SU-DHL-6 (cell line): Measurements from ENCODE around the gene AGPAT3.

ENCODE experiments used
- H2AFZ ChIP-seq: fragments of 200-600 bp; sonication (generic); 2 replicates; pipeline ENCODE4 v1.6.1; 2014; ENCODE audit warnings: low read depth, mild to moderate bottlenecking, moderate library complexity, mixed read lengths, antibody characterized with exemption, low read length; ENCODE audit not compliant: severe bottlenecking
- H3F3A ChIP-seq: fragments of 200-600 bp; shearing (Covaris generic); 2 replicates; pipeline ENCODE4 v1.6.0; 2016; ENCODE audit warnings: antibody characterized with exemption, mild to moderate bottlenecking; ENCODE audit not compliant: insufficient read depth
- H3K27ac ChIP-seq: fragments of 200-600 bp; sonication (generic); 2 replicates; pipeline ENCODE4 v1.5.1; 2016; ENCODE audit warnings: low read depth, mild to moderate bottlenecking, low read length, moderate library complexity, mixed read lengths
- H3K27me3 ChIP-seq: fragments of 200-600 bp; sonication (generic), shearing (Covaris generic); 2 replicates; pipeline ENCODE4 v1.6.0; 2014; ENCODE audit warnings: mild to moderate bottlenecking, low read length
- H3K36me3 ChIP-seq: fragments of 200-600 bp; sonication (generic); 2 replicates; pipeline ENCODE4 v1.6.1; 2014; ENCODE audit warnings: mild to moderate bottlenecking, low read length, mixed read lengths
- H3K4me2 ChIP-seq: fragments of 300-600, 200-600 bp; shearing (Covaris generic), sonication (generic); 2 replicates; pipeline ENCODE4 v1.6.0; 2014; ENCODE audit warnings: low read length, low read depth, mild to moderate bottlenecking; ENCODE audit not compliant: poor library complexity, severe bottlenecking
- H3K4me3 ChIP-seq: fragments of 200-600 bp; sonication (generic); 2 replicates; pipeline ENCODE4 v1.5.1; 2014; ENCODE audit warnings: antibody characterized with exemption, low read length, mild to moderate bottlenecking, mixed read lengths; ENCODE audit not compliant: insufficient read depth, poor library complexity, severe bottlenecking
- H3K79me2 ChIP-seq: fragments of 200-600 bp; sonication (generic); 2 replicates; pipeline ENCODE4 v1.6.1; 2014; ENCODE audit warnings: mild to moderate bottlenecking, low read length, moderate library complexity; ENCODE audit not compliant: insufficient read depth
- H3K9ac ChIP-seq: fragments of 200-600 bp; sonication (generic); 2 replicates; pipeline ENCODE4 v1.7.0; 2014; ENCODE audit warnings: mild to moderate bottlenecking, low read length
- H3K9me2 ChIP-seq: fragments of 200-600 bp; sonication (generic); replicated peaks from 2 replicates; pipeline ENCODE4 v1.6.1; 2014; ENCODE audit warnings: low read length; ENCODE audit not compliant: insufficient read depth
- H3K9me3 ChIP-seq: fragments of 200-600 bp; sonication (generic); 2 replicates; pipeline ENCODE4 v1.6.1; 2014; ENCODE audit warnings: low read length, mixed read lengths; ENCODE audit not compliant: insufficient read depth
- H4K20me1 ChIP-seq: fragments of 200-600 bp; sonication (generic); 2 replicates; pipeline ENCODE4 v1.6.1; 2014; ENCODE audit warnings: low read depth, mild to moderate bottlenecking, antibody characterized with exemption, low read length, moderate library complexity, mixed read lengths
- EZH2phosphoT487 ChIP-seq: fragments of 200-600 bp; sonication (generic), shearing (Covaris generic); conservative IDR thresholded peaks from 2 replicates; pipeline ENCODE4 v1.6.1; 2018; ENCODE audit warnings: mild to moderate bottlenecking, antibody characterized with exemption, low read length, moderate library complexity, mixed read lengths
- TF ChIP-seq, protein P1 (sequence below): fragments of 200-600 bp; sonication (generic); IDR thresholded peaks from one replicate; pipeline ENCODE4 v1.5.1; 2017; ENCODE audit warnings: antibody characterized with exemption, mild to moderate bottlenecking, low read length, moderate library complexity; ENCODE audit not compliant: insufficient read depth, poor library complexity, severe bottlenecking

Gene AGPAT3

DNA sequence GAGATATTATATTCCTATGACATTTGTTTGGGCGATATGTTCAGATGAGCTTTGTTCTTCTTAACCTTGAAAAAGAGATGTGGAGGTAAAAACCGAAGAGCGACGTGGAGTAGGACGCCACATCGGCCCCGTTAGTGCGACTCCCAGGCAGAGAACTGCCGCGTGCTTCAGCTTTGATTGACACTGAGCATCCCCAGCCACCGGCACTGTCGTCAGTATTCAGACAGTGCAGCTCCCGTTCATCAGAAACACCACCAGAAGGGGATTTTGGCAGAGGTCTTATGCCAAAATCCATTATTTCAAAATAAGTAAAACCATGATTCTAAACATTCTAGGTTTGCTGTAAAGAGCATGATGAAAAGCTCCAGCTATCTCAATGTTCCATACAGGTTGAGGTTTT lies 66.5 kb downstream of the AGPAT3 start:
- no peaks in the 10 kb centered on the region for H3K9me3 ChIP-seq
- H3K9me2 ChIP-seq: no peaks in the 10 kb centered on the region
- H3K4me3 ChIP-seq: no peak overlapping the region
- no peak for TF ChIP-seq EZH2phosphoT487
- no peak overlapping the region for H3K27ac ChIP-seq
- H3K27me3 ChIP-seq: no peaks in the 10 kb centered on the region
- H3F3A ChIP-seq: no peaks in the 10 kb centered on the region
- H3K9ac ChIP-seq: no peak overlapping the region
- H2AFZ ChIP-seq: no peak overlapping the region
- no peaks in the 10 kb centered on the region for H3K79me2 ChIP-seq
- no peaks in the 10 kb centered on the region for H3K36me3 ChIP-seq
- no peaks in the 10 kb centered on the region for H4K20me1 ChIP-seq
- no peak overlapping the region for H3K4me2 ChIP-seq

DNA sequence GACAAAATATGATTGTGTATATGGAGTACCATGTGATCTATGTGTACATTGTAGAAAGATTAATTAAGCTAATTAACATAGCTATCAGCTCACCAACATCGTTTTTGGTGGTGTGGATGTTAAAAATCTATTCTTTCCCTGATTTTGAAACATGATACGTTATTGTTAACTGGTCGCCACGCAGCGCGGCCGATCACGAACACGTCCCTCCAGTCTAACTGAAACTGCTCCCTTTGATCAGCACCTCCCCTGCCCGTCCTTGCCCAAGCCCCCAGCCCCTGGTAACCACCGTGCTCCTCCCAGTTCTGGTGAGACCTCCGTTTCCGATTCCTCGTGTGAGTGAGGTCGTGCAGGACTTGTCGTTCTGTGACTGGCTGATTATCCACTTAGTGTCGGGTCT lies 67.0 kb downstream of the AGPAT3 start:
- TF ChIP-seq, protein P1, sequence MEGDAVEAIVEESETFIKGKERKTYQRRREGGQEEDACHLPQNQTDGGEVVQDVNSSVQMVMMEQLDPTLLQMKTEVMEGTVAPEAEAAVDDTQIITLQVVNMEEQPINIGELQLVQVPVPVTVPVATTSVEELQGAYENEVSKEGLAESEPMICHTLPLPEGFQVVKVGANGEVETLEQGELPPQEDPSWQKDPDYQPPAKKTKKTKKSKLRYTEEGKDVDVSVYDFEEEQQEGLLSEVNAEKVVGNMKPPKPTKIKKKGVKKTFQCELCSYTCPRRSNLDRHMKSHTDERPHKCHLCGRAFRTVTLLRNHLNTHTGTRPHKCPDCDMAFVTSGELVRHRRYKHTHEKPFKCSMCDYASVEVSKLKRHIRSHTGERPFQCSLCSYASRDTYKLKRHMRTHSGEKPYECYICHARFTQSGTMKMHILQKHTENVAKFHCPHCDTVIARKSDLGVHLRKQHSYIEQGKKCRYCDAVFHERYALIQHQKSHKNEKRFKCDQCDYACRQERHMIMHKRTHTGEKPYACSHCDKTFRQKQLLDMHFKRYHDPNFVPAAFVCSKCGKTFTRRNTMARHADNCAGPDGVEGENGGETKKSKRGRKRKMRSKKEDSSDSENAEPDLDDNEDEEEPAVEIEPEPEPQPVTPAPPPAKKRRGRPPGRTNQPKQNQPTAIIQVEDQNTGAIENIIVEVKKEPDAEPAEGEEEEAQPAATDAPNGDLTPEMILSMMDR: no peak
- TF ChIP-seq EZH2phosphoT487: no peak
- no peaks in the 10 kb centered on the region for H3K9me2 ChIP-seq
- H3K27me3 ChIP-seq: no peaks in the 10 kb centered on the region
- no peaks in the 10 kb centered on the region for H3K36me3 ChIP-seq
- no peak overlapping the region for H3K4me2 ChIP-seq
- no peak overlapping the region for H3K27ac ChIP-seq
- no peak overlapping the region for H2AFZ ChIP-seq
- H4K20me1 ChIP-seq: no peaks in the 10 kb centered on the region
- H3K9me3 ChIP-seq: no peaks in the 10 kb centered on the region
- no peaks in the 10 kb centered on the region for H3F3A ChIP-seq
- H3K4me3 ChIP-seq: no peak overlapping the region
- no peak overlapping the region for H3K9ac ChIP-seq
- H3K79me2 ChIP-seq: no peaks in the 10 kb centered on the region

DNA sequence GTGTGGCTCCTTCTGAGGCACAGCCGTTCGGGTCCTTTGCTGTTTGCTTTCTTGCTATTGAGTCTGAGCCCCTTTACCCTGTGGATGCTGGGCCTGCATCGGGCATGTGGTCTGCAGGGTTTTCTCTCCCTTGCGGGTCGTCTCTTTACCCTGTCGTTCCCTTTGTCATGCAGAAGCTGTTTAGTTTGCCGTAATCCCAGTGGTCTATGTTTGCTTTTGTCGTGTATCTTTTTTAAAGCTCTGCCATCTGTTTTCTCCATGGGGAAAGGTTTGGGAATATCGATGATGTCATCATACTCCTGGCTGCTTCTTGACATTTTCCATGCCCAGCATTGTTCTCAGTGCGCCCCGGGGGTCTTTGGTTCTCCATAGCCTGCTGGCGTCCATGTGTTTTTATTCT lies 68.2 kb downstream of the AGPAT3 start:
- H3K27me3 ChIP-seq: no peaks in the 10 kb centered on the region
- H3K27ac ChIP-seq: no peak overlapping the region
- H3K9me2 ChIP-seq: no peaks in the 10 kb centered on the region
- H3K4me2 ChIP-seq: no peak overlapping the region
- H2AFZ ChIP-seq: no peak overlapping the region
- no peak for TF ChIP-seq EZH2phosphoT487
- TF ChIP-seq, protein P1: no peak
- no peaks in the 10 kb centered on the region for H3K36me3 ChIP-seq
- H4K20me1 ChIP-seq: no peaks in the 10 kb centered on the region
- no peak overlapping the region for H3K4me3 ChIP-seq
- H3K9ac ChIP-seq: no peak overlapping the region
- no peaks in the 10 kb centered on the region for H3K79me2 ChIP-seq
- H3K9me3 ChIP-seq: no peaks in the 10 kb centered on the region
- no peaks in the 10 kb centered on the region for H3F3A ChIP-seq

DNA sequence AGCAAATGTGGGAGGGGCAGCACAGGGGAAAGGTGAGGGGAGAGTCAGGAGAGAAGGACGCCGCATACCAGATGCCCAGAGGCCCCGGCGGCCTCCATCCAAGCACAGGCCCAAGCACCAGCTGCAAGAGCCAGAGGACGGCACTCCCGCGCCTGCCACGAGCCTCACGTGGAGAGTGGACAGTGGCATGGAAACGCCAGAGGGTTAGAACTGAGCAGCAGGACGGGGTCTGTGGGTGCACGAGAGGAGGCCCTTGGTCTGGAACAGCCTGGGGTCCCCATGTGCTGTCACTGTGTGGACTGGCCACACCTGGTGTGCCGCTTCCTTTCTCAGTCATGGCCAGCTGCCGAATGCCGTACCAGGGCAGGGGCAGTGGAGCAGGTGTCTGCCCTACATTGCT lies 68.7 kb downstream of the AGPAT3 start:
- H3K4me3 ChIP-seq: no peak overlapping the region
- no peaks in the 10 kb centered on the region for H4K20me1 ChIP-seq
- no peaks in the 10 kb centered on the region for H3K27me3 ChIP-seq
- no peaks in the 10 kb centered on the region for H3F3A ChIP-seq
- no peak overlapping the region for H3K27ac ChIP-seq
- no peaks in the 10 kb centered on the region for H3K36me3 ChIP-seq
- no peaks in the 10 kb centered on the region for H3K9me3 ChIP-seq
- H3K9ac ChIP-seq: no peak overlapping the region
- no peaks in the 10 kb centered on the region for H3K79me2 ChIP-seq
- no peak overlapping the region for H2AFZ ChIP-seq
- TF ChIP-seq, protein P1: no peak
- no peak for TF ChIP-seq EZH2phosphoT487
- no peak overlapping the region for H3K4me2 ChIP-seq
- no peaks in the 10 kb centered on the region for H3K9me2 ChIP-seq
